Epidermal melanocyte (primary cell): ENCODE results near the gene CSH2.
"Not testable (repeated sequence)": the region's sequence is repeated elsewhere in the genome, so short reads cannot be mapped to it uniquely, and the experiment has no call there.

Source experiments
- DNase-seq: peaks from one replicate; pipeline ENCODE4 v3.0.0; 2011; ENCODE audit warnings: low spot score; ENCODE audit not compliant: insufficient read length

Gene CSH2

GRCh38 chr17:63896524-63897354, 23.3 kb upstream of the CSH2 start, which contains the start of gene CSH1:
CSH1 (minus strand) TSS chr17:63896574; CDS start chr17:63896511, 63 bp downstream.
- not testable (repeated sequence) for DNase-seq

- not testable (repeated sequence) for DNase-seq
These were observed 21.3 kb upstream of the CSH2 start for GRCh38 chr17:63894821-63895220.

- DNase-seq: not testable (repeated sequence)
These were observed 20.5 kb upstream of the CSH2 start for GRCh38 chr17:63894021-63894420.

GRCh38 chr17:63892316-63893037, 19.0 kb upstream of the CSH2 start:
- not testable (repeated sequence) for DNase-seq

GRCh38 chr17:63889026-63889848, 15.8 kb upstream of the CSH2 start:
- DNase-seq: not testable (repeated sequence)

GRCh38 chr17:63885119-63885518, 11.6 kb upstream of the CSH2 start:
- DNase-seq: not testable (repeated sequence)

- DNase-seq: not testable (repeated sequence)
These were observed 9.2 kb upstream of the CSH2 start for GRCh38 chr17:63882626-63883126.

- DNase-seq: peak; percentile 52
These were observed 8.6 kb upstream of the CSH2 start, which contains the start of gene GH2 for GRCh38 chr17:63881935-63882601. GH2 (minus strand) TSS chr17:63881944; CDS start chr17:63881801, 143 bp downstream.

GRCh38 chr17:63881337-63881736, 7.9 kb upstream of the CSH2 start:
- DNase-seq: not testable (repeated sequence)

GRCh38 chr17:63880706-63881105, 7.2 kb upstream of the CSH2 start:
- DNase-seq: no peak

GRCh38 chr17:63878413-63878812, 4.9 kb upstream of the CSH2 start:
- not testable (repeated sequence) for DNase-seq

GRCh38 chr17:63874693-63875092, 1.2 kb upstream of the CSH2 start:
- not testable (repeated sequence) for DNase-seq

GRCh38 chr17:63874061-63874626, 667 bp upstream of the CSH2 start:
- not testable (repeated sequence) for DNase-seq

- DNase-seq: not testable (repeated sequence)
These were observed 1.7 kb downstream of the CSH2 start for GRCh38 chr17:63871646-63872365.

- DNase-seq: not testable (repeated sequence)
These were observed 3.2 kb downstream of the CSH2 start for GRCh38 chr17:63870292-63870665.

GRCh38 chr17:63869491-63870291, 3.8 kb downstream of the CSH2 start:
- DNase-seq: not testable (repeated sequence)

GRCh38 chr17:63866625-63867024, 6.9 kb downstream of the CSH2 start:
- DNase-seq: not testable (repeated sequence)

GRCh38 chr17:63859257-63859656, 14.2 kb downstream of the CSH2 start:
- no peak for DNase-seq

GRCh38 chr17:63856425-63856824, 17.1 kb downstream of the CSH2 start:
- not testable (repeated sequence) for DNase-seq
